ENCODE results near the gene KCNK2. TPM values are rescaled to one million over a fixed set of nuclear protein-coding genes. Genes with fewer than 3 reads are reported as not detected.

KCNK2 gene
- total and polyA plus RNA-seq, 2 experiments from 2014 or later = 0.07 to 0.24 TPM

DNA sequence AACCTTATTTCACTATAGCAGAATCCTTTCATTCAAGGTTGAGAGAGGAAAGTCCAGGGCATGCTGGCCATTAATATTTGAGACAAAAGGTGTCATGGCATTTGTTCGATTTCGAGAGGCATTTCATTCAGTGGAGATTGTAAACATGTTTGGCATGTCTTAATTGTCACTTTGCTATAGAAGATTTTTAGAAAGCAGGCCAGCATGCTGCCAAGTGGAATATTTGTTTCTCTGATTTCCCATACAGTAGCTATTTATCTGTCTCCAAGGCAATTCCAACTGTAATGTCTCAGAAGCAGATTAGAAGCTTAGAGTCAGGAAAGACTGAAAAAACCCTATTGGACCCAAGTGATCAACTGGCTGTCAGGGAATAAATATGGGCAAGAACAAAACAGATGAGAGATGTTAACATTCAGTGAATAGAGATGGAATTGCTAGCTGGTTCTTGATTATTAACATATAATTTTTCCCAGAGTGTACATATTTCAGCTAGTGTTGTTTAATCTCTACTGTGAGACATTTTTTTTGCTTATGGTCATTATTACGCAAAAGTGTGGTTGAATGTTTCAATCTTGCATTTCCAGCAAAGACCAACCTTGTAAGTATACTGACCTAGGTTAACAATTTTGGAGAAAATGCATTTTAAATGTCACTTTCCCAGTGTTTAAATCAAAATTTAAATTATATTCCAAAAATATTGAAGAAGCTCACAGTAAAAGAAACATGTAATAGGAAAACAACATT, 174.6 kb downstream of the KCNK2 start:
- no peaks in the 10 kb centered on the region for H3F3A ChIP-seq (replicated peaks; ENCODE audit: low read depth)
- no peaks in the 10 kb centered on the region for H3K79me2 ChIP-seq (replicated peaks; ENCODE audit: insufficient read depth)
- Mint-ChIP-seq H3K9me3 (peaks cover 10% of the 10 kb centered on the region), H3K27me3 (ENCODE audit: insufficient read depth, low read depth, poor library complexity) (no peaks in the 10 kb centered on the region), H3K4me3 (no peak overlapping the region), H3K27ac (no peak overlapping the region; the same call in 1 of the 2 replicates), H3K4me1 (no peaks in the 10 kb centered on the region; the same call in 1 of the 3 replicates), H3K36me3 (ENCODE audit: low read depth) (peaks cover 6% of the 10 kb centered on the region; the same call in 1 of the 3 replicates)
- H3K9me2 ChIP-seq (ENCODE audit: insufficient read depth) = peaks cover 2% of the 10 kb centered on the region
- no peak overlapping the region for H3K27ac ChIP-seq (ENCODE audit: low read depth)
- TF ChIP-seq ZNF114 (CRISPR knock-in tag; IDR thresholded peaks at IDR 0.05) = no peak
- DNase-seq (ENCODE audit: low spot score) (no peak), ATAC-seq (no peak)
- no peak overlapping the region for H3K4me3 ChIP-seq
- H3K27me3 ChIP-seq (ENCODE audit: insufficient read depth) = no peaks in the 10 kb centered on the region
- no peaks in the 10 kb centered on the region for H4K20me1 ChIP-seq (replicated peaks; ENCODE audit: insufficient read depth)
- no peaks in the 10 kb centered on the region for H3K36me3 ChIP-seq (ENCODE audit: insufficient read depth)
- no peak overlapping the region for H2AFZ ChIP-seq
- no peaks in the 10 kb centered on the region; the same call in 1 of the 2 replicates for H3K4me1 ChIP-seq (ENCODE audit: insufficient read depth)
- H3K4me2 ChIP-seq = no peak overlapping the region

DNA sequence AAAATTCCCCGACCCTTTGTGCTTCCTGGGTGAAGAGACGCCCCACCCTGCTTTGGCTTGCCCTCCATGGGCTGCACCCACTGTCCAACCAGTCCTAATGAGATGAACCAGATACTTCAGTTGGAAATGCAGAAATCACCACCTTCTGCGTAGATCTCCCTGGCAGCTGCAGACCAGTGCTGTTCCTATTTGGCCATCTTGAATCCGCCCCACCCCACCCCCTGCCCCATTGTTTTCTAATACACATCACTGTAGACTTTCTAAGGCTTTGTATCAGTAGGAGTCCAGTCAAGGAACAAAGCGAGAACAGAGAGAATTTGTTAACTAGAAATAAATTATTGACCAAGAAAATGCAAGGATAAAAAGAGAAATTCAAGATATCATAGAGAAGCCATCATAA, 178.2 kb downstream of the KCNK2 start:
- H3F3A ChIP-seq (replicated peaks; ENCODE audit: low read depth) = no peaks in the 10 kb centered on the region
- peaks cover 10% of the 10 kb centered on the region for H3K9me3 Mint-ChIP-seq
- DNase-seq (ENCODE audit: low spot score) (peak; percentile 13), ATAC-seq (no peak)
- no peak overlapping the region for H3K4me3 ChIP-seq
- no peak overlapping the region for H3K4me3 Mint-ChIP-seq
- no peaks in the 10 kb centered on the region for H3K79me2 ChIP-seq (replicated peaks; ENCODE audit: insufficient read depth)
- no peaks in the 10 kb centered on the region for H3K27me3 Mint-ChIP-seq (ENCODE audit: insufficient read depth, low read depth, poor library complexity)
- peaks cover 5% of the 10 kb centered on the region for H3K4me1 Mint-ChIP-seq
- H4K20me1 ChIP-seq (replicated peaks; ENCODE audit: insufficient read depth) = no peaks in the 10 kb centered on the region
- H3K27ac Mint-ChIP-seq = no peak overlapping the region
- no peak overlapping the region for H3K4me2 ChIP-seq
- H3K36me3 Mint-ChIP-seq (ENCODE audit: low read depth) = peaks cover 6% of the 10 kb centered on the region; the same call in 1 of the 3 replicates
- H3K36me3 ChIP-seq (ENCODE audit: insufficient read depth) = no peaks in the 10 kb centered on the region
- peaks cover 9% of the 10 kb centered on the region for H3K4me1 ChIP-seq (ENCODE audit: insufficient read depth)
- peaks cover 26% of the 10 kb centered on the region for H3K9me2 ChIP-seq (ENCODE audit: insufficient read depth)
- H3K27ac ChIP-seq (ENCODE audit: low read depth) = no peak overlapping the region
- H3K27me3 ChIP-seq (ENCODE audit: insufficient read depth) = no peaks in the 10 kb centered on the region
- no peak overlapping the region for H2AFZ ChIP-seq
- TF ChIP-seq, protein P1, sequence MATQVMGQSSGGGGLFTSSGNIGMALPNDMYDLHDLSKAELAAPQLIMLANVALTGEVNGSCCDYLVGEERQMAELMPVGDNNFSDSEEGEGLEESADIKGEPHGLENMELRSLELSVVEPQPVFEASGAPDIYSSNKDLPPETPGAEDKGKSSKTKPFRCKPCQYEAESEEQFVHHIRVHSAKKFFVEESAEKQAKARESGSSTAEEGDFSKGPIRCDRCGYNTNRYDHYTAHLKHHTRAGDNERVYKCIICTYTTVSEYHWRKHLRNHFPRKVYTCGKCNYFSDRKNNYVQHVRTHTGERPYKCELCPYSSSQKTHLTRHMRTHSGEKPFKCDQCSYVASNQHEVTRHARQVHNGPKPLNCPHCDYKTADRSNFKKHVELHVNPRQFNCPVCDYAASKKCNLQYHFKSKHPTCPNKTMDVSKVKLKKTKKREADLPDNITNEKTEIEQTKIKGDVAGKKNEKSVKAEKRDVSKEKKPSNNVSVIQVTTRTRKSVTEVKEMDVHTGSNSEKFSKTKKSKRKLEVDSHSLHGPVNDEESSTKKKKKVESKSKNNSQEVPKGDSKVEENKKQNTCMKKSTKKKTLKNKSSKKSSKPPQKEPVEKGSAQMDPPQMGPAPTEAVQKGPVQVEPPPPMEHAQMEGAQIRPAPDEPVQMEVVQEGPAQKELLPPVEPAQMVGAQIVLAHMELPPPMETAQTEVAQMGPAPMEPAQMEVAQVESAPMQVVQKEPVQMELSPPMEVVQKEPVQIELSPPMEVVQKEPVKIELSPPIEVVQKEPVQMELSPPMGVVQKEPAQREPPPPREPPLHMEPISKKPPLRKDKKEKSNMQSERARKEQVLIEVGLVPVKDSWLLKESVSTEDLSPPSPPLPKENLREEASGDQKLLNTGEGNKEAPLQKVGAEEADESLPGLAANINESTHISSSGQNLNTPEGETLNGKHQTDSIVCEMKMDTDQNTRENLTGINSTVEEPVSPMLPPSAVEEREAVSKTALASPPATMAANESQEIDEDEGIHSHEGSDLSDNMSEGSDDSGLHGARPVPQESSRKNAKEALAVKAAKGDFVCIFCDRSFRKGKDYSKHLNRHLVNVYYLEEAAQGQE (IDR thresholded peaks at IDR 0.05; ENCODE audit: unreplicated experiment) = no peak
- TF ChIP-seq EZH2phosphoT487 (IDR thresholded peaks at IDR 0.05; ENCODE audit: unreplicated experiment) (no peak), POLR2AphosphoS5 (IDR thresholded peaks at IDR 0.05; ENCODE audit: low read depth) (no peak), NANOG (IDR thresholded peaks at IDR 0.05; ENCODE audit: borderline replicate concordance) (no peak), STAT1 (IDR thresholded peaks at IDR 0.05; ENCODE audit: unreplicated experiment) (no peak), CREB1 (CRISPR knock-in tag; IDR thresholded peaks at IDR 0.05; ENCODE audit: low read depth) (no peak), ZNF114 (CRISPR knock-in tag; IDR thresholded peaks at IDR 0.05) (no peak), EZH2 (IDR thresholded peaks at IDR 0.05; ENCODE audit: low read depth, unreplicated experiment) (no peak)
- TF ChIP-seq, protein P2, sequence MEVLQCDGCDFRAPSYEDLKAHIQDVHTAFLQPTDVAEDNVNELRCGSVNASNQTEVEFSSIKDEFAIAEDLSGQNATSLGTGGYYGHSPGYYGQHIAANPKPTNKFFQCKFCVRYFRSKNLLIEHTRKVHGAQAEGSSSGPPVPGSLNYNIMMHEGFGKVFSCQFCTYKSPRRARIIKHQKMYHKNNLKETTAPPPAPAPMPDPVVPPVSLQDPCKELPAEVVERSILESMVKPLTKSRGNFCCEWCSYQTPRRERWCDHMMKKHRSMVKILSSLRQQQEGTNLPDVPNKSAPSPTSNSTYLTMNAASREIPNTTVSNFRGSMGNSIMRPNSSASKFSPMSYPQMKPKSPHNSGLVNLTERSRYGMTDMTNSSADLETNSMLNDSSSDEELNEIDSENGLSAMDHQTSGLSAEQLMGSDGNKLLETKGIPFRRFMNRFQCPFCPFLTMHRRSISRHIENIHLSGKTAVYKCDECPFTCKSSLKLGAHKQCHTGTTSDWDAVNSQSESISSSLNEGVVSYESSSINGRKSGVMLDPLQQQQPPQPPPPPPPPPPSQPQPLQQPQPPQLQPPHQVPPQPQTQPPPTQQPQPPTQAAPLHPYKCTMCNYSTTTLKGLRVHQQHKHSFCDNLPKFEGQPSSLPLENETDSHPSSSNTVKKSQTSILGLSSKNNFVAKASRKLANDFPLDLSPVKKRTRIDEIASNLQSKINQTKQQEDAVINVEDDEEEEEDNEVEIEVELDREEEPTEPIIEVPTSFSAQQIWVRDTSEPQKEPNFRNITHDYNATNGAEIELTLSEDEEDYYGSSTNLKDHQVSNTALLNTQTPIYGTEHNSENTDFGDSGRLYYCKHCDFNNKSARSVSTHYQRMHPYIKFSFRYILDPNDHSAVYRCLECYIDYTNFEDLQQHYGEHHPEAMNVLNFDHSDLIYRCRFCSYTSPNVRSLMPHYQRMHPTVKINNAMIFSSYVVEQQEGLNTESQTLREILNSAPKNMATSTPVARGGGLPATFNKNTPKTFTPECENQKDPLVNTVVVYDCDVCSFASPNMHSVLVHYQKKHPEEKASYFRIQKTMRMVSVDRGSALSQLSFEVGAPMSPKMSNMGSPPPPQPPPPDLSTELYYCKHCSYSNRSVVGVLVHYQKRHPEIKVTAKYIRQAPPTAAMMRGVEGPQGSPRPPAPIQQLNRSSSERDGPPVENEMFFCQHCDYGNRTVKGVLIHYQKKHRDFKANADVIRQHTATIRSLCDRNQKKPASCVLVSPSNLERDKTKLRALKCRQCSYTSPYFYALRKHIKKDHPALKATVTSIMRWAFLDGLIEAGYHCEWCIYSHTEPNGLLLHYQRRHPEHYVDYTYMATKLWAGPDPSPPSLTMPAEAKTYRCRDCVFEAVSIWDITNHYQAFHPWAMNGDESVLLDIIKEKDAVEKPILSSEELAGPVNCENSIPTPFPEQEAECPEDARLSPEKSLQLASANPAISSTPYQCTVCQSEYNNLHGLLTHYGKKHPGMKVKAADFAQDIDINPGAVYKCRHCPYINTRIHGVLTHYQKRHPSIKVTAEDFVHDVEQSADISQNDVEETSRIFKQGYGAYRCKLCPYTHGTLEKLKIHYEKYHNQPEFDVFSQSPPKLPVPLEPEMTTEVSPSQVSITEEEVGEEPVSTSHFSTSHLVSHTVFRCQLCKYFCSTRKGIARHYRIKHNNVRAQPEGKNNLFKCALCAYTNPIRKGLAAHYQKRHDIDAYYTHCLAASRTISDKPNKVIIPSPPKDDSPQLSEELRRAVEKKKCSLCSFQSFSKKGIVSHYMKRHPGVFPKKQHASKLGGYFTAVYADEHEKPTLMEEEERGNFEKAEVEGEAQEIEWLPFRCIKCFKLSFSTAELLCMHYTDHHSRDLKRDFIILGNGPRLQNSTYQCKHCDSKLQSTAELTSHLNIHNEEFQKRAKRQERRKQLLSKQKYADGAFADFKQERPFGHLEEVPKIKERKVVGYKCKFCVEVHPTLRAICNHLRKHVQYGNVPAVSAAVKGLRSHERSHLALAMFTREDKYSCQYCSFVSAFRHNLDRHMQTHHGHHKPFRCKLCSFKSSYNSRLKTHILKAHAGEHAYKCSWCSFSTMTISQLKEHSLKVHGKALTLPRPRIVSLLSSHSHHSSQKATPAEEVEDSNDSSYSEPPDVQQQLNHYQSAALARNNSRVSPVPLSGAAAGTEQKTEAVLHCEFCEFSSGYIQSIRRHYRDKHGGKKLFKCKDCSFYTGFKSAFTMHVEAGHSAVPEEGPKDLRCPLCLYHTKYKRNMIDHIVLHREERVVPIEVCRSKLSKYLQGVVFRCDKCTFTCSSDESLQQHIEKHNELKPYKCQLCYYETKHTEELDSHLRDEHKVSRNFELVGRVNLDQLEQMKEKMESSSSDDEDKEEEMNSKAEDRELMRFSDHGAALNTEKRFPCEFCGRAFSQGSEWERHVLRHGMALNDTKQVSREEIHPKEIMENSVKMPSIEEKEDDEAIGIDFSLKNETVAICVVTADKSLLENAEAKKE (CRISPR knock-in tag; IDR thresholded peaks at IDR 0.05) = no peak
- TF ChIP-seq, protein P3, sequence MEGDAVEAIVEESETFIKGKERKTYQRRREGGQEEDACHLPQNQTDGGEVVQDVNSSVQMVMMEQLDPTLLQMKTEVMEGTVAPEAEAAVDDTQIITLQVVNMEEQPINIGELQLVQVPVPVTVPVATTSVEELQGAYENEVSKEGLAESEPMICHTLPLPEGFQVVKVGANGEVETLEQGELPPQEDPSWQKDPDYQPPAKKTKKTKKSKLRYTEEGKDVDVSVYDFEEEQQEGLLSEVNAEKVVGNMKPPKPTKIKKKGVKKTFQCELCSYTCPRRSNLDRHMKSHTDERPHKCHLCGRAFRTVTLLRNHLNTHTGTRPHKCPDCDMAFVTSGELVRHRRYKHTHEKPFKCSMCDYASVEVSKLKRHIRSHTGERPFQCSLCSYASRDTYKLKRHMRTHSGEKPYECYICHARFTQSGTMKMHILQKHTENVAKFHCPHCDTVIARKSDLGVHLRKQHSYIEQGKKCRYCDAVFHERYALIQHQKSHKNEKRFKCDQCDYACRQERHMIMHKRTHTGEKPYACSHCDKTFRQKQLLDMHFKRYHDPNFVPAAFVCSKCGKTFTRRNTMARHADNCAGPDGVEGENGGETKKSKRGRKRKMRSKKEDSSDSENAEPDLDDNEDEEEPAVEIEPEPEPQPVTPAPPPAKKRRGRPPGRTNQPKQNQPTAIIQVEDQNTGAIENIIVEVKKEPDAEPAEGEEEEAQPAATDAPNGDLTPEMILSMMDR (conservative IDR thresholded peaks at IDR 0.05; ENCODE audit: low read depth in 2 of 2) = no peak

All from GM23338 (cell line).